ENCODE data around the gene MYMK. TPM values are rescaled to one million over a fixed set of nuclear protein-coding genes. Genes with fewer than 3 reads are reported as not detected.

Gene MYMK
- total and polyA plus RNA-seq, 2 of the 13 experiments (the other 11 are each of a cell fraction or from before 2014, with no cell fraction given) = not detected

GRCh38 chr9:133478851-133479711, 45.7 kb downstream of the MYMK start, which contains the start of gene SLC2A6 (continued):
- no peak for TF ChIP-seq FOXO4 (CRISPR knock-in tag; conservative IDR thresholded peaks at IDR 0.05)
- peak; percentile 76 for TF ChIP-seq CSRNP1 (CRISPR knock-in tag; IDR thresholded peaks at IDR 0.05)
- TF ChIP-seq ZNF331 (CRISPR knock-in tag; IDR thresholded peaks at IDR 0.05) = 0 out of 2 replicates have a peak, but pooled peaks have one; percentile 18
- 0 out of 2 replicates have a peak, but pooled peaks have one; percentile 51 for TF ChIP-seq HBP1 (CRISPR knock-in tag; IDR thresholded peaks at IDR 0.05; ENCODE audit: low read depth)
- peak; percentile 34; the same call in 1 of the 2 replicates for TF ChIP-seq BCL3 (CRISPR knock-in tag; IDR thresholded peaks at IDR 0.05)
- peak; percentile 24; the same call in 1 of the 2 replicates for TF ChIP-seq ZNF33B (CRISPR knock-in tag; IDR thresholded peaks at IDR 0.05)
- TF ChIP-seq NR2C2 (CRISPR knock-in tag; IDR thresholded peaks at IDR 0.05; ENCODE audit: borderline replicate concordance) = peak; percentile 32; the same call in 1 of the 2 replicates
- peak; percentile 57; the same call in 1 of the 2 replicates for TF ChIP-seq MTA1 (CRISPR knock-in tag; IDR thresholded peaks at IDR 0.05; ENCODE audit: borderline replicate concordance)
- peak; percentile 38; the same call in 1 of the 2 replicates for TF ChIP-seq POGZ (CRISPR knock-in tag; IDR thresholded peaks at IDR 0.05)
- no peak for TF ChIP-seq ZNF616 (CRISPR knock-in tag; IDR thresholded peaks at IDR 0.05; ENCODE audit: low read depth)
- 0 out of 2 replicates have a peak, but pooled peaks have one; percentile 1 for TF ChIP-seq BCL6 (CRISPR knock-in tag; IDR thresholded peaks at IDR 0.05)
- TF ChIP-seq NR2F6 (IDR thresholded peaks at IDR 0.05) = no peak
- 0 out of 2 replicates have a peak, but pooled peaks have one; percentile 25 for TF ChIP-seq NR2F6 (CRISPR knock-in tag; IDR thresholded peaks at IDR 0.05)
- TF ChIP-seq ZNF142 (CRISPR knock-in tag; IDR thresholded peaks at IDR 0.05) = no peak
